OCI-LY1 (cell line): ENCODE measurements around the gene MYOCOS.

ENCODE experiments used
- CTCF ChIP-seq: fragments of 200-600 bp; sonication (generic), shearing (Covaris generic); IDR thresholded peaks from 2 replicates; pipeline ENCODE4 v1.5.1; 2017; ENCODE audit warnings: mild to moderate bottlenecking, antibody characterized with exemption, low read length, moderate library complexity, mixed read lengths
- EZH2 ChIP-seq: fragments of 200-600 bp; sonication (generic), shearing (Covaris generic); IDR thresholded peaks from 2 replicates; pipeline ENCODE4 v1.8.0; 2017; ENCODE audit warnings: borderline replicate concordance, mixed run types, mild to moderate bottlenecking, antibody characterized with exemption, low read length, moderate library complexity, mixed read lengths

GRCh38 chr1:171610385-171610784 lies 11.7 kb upstream of the MYOCOS start:
- TF ChIP-seq CTCF (no peak), EZH2 (no peak)
